ENCODE measurements around the gene SEMA3E.

- no peak for TF ChIP-seq EZH2phosphoT487 (IDR thresholded peaks at IDR 0.05; ENCODE audit: borderline replicate concordance, low read depth)
- TF ChIP-seq GABPA (IDR thresholded peaks at IDR 0.05; ENCODE audit: low read depth): no peak
- no peak for TF ChIP-seq TAF1 (IDR thresholded peaks at IDR 0.05; ENCODE audit: borderline replicate concordance, low read depth, low read length)
- TF ChIP-seq, protein P1, sequence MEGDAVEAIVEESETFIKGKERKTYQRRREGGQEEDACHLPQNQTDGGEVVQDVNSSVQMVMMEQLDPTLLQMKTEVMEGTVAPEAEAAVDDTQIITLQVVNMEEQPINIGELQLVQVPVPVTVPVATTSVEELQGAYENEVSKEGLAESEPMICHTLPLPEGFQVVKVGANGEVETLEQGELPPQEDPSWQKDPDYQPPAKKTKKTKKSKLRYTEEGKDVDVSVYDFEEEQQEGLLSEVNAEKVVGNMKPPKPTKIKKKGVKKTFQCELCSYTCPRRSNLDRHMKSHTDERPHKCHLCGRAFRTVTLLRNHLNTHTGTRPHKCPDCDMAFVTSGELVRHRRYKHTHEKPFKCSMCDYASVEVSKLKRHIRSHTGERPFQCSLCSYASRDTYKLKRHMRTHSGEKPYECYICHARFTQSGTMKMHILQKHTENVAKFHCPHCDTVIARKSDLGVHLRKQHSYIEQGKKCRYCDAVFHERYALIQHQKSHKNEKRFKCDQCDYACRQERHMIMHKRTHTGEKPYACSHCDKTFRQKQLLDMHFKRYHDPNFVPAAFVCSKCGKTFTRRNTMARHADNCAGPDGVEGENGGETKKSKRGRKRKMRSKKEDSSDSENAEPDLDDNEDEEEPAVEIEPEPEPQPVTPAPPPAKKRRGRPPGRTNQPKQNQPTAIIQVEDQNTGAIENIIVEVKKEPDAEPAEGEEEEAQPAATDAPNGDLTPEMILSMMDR (IDR thresholded peaks at IDR 0.05): no peak
- no peak for TF ChIP-seq IRF3 (IDR thresholded peaks at IDR 0.05; ENCODE audit: low read depth, low read length)
- TF ChIP-seq YY1 (IDR thresholded peaks at IDR 0.05; ENCODE audit: low read depth): no peak
- TF ChIP-seq EP300 (IDR thresholded peaks at IDR 0.05; ENCODE audit: borderline replicate concordance in 1 of 2, low read depth in 1 of 2, low read length in 1 of 2): no peak
Measured at GRCh38 chr7:83672157-83672556, 23.2 kb upstream of the SEMA3E start.

Measured in SK-N-SH (cell line).